ENCODE measurements around the gene MMS22L.

The MMS22L gene

GRCh38 chr6:97214671-97215070, 68.3 kb downstream of the MMS22L start:
- H3K36me3 ChIP-seq (ENCODE audit: low read length): peaks cover 4% of the 10 kb centered on the region; the same call in 1 of the 2 replicates
- no peaks in the 10 kb centered on the region for H3K27me3 ChIP-seq (ENCODE audit: low read length)
- H2AFZ ChIP-seq (ENCODE audit: low read depth, low read length, severe bottlenecking): no peak overlapping the region
- peaks cover 7% of the 10 kb centered on the region for H3K79me2 ChIP-seq (ENCODE audit: insufficient read depth, low read length)
- H3K4me2 ChIP-seq (ENCODE audit: low read depth, low read length, poor library complexity, severe bottlenecking): no peak overlapping the region
- H3F3A ChIP-seq (ENCODE audit: insufficient read depth): peaks cover 12% of the 10 kb centered on the region; the same call in 1 of the 2 replicates
- H3K9ac ChIP-seq (ENCODE audit: low read length): no peak overlapping the region
- H3K27ac ChIP-seq (ENCODE audit: low read depth, low read length): no peak overlapping the region
- no peak overlapping the region for H3K4me3 ChIP-seq (ENCODE audit: insufficient read depth, low read length, poor library complexity, severe bottlenecking)
- no peaks in the 10 kb centered on the region for H3K9me2 ChIP-seq (replicated peaks; ENCODE audit: insufficient read depth, low read length)
- TF ChIP-seq EZH2phosphoT487 (conservative IDR thresholded peaks at IDR 0.05; ENCODE audit: low read length): no peak
- TF ChIP-seq CTCF (IDR thresholded peaks at IDR 0.05; ENCODE audit: insufficient read depth, low read length, poor library complexity, severe bottlenecking): no peak
- H3K9me3 ChIP-seq (ENCODE audit: insufficient read depth, low read length): no peaks in the 10 kb centered on the region
- no peaks in the 10 kb centered on the region for H4K20me1 ChIP-seq (ENCODE audit: low read depth, low read length)

GRCh38 chr6:97207383-97207782, 75.6 kb downstream of the MMS22L start:
- H3K36me3 ChIP-seq (ENCODE audit: low read length): no peaks in the 10 kb centered on the region
- TF ChIP-seq EZH2phosphoT487 (conservative IDR thresholded peaks at IDR 0.05; ENCODE audit: low read length) (no peak), CTCF (IDR thresholded peaks at IDR 0.05; ENCODE audit: insufficient read depth, low read length, poor library complexity, severe bottlenecking) (no peak)
- H3K4me3 ChIP-seq (ENCODE audit: insufficient read depth, low read length, poor library complexity, severe bottlenecking): no peak overlapping the region

GRCh38 chr6:97205966-97206365, 77.0 kb downstream of the MMS22L start:
- peaks cover 4% of the 10 kb centered on the region for H3K79me2 ChIP-seq (ENCODE audit: insufficient read depth, low read length)
- H3K27ac ChIP-seq (ENCODE audit: low read depth, low read length): no peak overlapping the region

More at GRCh38 chr6:97207383-97207782, 75.6 kb downstream of the MMS22L start:
- Histone ChIP-seq H3K79me2 (ENCODE audit: insufficient read depth, low read length) (peaks cover 4% of the 10 kb centered on the region), H3K9me3 (ENCODE audit: insufficient read depth, low read length) (no peaks in the 10 kb centered on the region), H2AFZ (ENCODE audit: low read depth, low read length, severe bottlenecking) (no peak overlapping the region), H3K27me3 (ENCODE audit: low read length) (no peaks in the 10 kb centered on the region), H4K20me1 (ENCODE audit: low read depth, low read length) (no peaks in the 10 kb centered on the region), H3K9me2 (replicated peaks; ENCODE audit: insufficient read depth, low read length) (no peaks in the 10 kb centered on the region), H3K9ac (ENCODE audit: low read length) (no peak overlapping the region), H3K27ac (ENCODE audit: low read depth, low read length) (no peak overlapping the region), H3K4me2 (ENCODE audit: low read depth, low read length, poor library complexity, severe bottlenecking) (no peak overlapping the region), H3F3A (ENCODE audit: insufficient read depth) (no peaks in the 10 kb centered on the region)

More at GRCh38 chr6:97205966-97206365, 77.0 kb downstream of the MMS22L start:
- no peak overlapping the region for H2AFZ ChIP-seq (ENCODE audit: low read depth, low read length, severe bottlenecking)
- no peaks in the 10 kb centered on the region for H3K9me3 ChIP-seq (ENCODE audit: insufficient read depth, low read length)
- no peaks in the 10 kb centered on the region for H4K20me1 ChIP-seq (ENCODE audit: low read depth, low read length)
- no peaks in the 10 kb centered on the region for H3F3A ChIP-seq (ENCODE audit: insufficient read depth)
- H3K4me3 ChIP-seq (ENCODE audit: insufficient read depth, low read length, poor library complexity, severe bottlenecking): no peak overlapping the region
- H3K36me3 ChIP-seq (ENCODE audit: low read length): no peaks in the 10 kb centered on the region
- H3K27me3 ChIP-seq (ENCODE audit: low read length): no peaks in the 10 kb centered on the region
- H3K4me2 ChIP-seq (ENCODE audit: low read depth, low read length, poor library complexity, severe bottlenecking): no peak overlapping the region
- TF ChIP-seq CTCF (IDR thresholded peaks at IDR 0.05; ENCODE audit: insufficient read depth, low read length, poor library complexity, severe bottlenecking): no peak
- TF ChIP-seq EZH2phosphoT487 (conservative IDR thresholded peaks at IDR 0.05; ENCODE audit: low read length): no peak
- no peaks in the 10 kb centered on the region for H3K9me2 ChIP-seq (replicated peaks; ENCODE audit: insufficient read depth, low read length)
- H3K9ac ChIP-seq (ENCODE audit: low read length): no peak overlapping the region

Data from SU-DHL-6 (cell line).